ENCODE measurements around the gene NPC2.

DNA sequence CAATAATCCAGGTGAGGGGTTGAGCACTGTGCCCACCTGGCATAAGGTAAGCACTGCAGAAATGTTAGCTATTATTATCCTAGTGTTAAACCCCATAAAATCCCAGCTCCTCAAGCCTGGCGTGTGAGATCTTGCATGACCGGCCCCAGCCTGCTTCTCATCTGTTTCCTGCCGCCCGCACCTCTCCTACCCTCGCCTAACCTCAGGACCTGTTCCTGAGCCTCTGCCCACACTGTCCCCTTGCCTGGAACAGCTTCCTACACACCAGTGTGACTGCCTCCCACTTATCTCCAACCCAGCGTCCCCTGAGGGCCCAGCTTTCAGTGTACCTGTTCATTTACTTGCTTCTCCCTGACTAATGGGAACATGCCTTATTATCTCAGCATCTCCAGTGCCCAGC lies 25.1 kb upstream of the NPC2 start:
- no peak for TF ChIP-seq EZH2 (IDR thresholded peaks at IDR 0.05)
- no peak for TF ChIP-seq POLR2AphosphoS5 (IDR thresholded peaks at IDR 0.05; ENCODE audit: borderline replicate concordance, low read depth, low read length)
- no peak for TF ChIP-seq FOXP2 (optimal IDR thresholded peaks at IDR 0.05; ENCODE audit: control extremely low read depth, extremely low read length, insufficient read depth)

All from SK-N-MC (cell line).